Central memory CD4-positive, alpha-beta T cell (primary cell): ENCODE measurements around the gene GALNT4.

Experiments
- DNase-seq: peaks from one replicate; pipeline ENCODE4 v3.0.0; 2022

GALNT4 gene

DNA sequence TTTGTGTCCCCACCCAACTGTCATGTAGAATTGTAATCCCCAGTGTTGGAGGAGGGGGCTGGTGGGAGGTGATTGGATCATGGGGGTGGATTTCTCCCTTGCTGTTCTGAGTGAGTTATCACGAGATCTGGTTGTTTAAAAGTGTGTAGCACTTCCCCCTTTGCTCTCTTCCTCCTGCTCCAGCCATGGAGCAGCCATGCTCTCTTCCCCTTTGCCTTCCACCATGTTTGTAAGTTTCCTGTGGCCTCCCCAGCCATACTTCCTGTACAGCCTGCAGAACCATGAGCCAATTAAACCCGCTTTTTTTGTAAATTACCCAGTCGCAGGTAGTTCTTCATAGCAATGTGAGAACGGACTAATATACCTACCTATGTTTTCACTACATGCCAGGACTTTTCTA is 3.8 kb upstream of the GALNT4 start:
- no peak for DNase-seq

DNA sequence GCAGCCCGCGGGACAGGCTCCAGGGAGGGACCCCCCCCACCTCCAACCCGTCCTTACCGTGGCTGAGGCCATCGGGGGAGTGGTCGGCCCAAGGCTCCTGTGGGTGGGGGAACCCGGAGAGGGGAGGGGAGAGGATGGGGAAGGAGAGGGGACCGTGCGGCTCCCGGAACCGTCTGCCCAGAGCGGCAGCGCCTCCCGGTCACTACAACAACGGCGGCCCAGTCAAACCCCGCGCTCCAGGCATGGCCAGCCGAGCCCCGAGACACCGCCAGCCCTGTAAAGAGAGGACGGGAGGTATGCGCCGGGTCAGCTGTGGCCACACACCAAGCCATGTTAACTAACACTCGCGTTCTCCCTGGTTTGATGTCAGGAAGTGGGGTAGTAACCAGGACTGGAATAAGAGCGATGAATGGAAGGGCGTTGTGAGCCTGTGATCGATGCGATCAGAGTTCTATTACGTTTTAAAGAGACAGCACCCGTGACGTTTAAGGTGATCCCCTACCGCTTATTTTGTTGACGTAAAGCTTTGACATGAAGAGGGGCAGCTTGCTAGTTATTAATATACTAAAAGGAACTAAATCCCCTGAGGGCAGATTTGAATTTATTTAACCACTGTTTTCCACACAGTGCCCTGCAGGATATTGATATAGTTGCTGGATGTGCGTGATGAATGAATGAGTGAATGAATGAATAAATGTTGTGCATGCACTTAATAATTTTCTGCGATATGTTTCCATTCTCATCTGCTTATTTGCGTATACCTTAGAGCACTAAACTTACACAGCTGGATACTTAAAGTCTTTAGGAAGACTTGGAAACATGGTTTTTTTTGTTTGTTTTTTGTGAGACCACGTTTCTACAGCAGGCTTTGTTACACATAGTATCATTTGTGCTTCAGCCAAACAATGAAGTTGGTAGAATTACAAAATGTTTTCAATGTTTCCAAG is 1.5 kb upstream of the GALNT4 start, which contains the start of gene POC1B:
Gene POC1B, minus strand, starts transcription at position 224 of the 947 bp plus-strand sequence. Its CDS starts 152 bp downstream, at position 72.
- peak; percentile 73 for DNase-seq

DNA sequence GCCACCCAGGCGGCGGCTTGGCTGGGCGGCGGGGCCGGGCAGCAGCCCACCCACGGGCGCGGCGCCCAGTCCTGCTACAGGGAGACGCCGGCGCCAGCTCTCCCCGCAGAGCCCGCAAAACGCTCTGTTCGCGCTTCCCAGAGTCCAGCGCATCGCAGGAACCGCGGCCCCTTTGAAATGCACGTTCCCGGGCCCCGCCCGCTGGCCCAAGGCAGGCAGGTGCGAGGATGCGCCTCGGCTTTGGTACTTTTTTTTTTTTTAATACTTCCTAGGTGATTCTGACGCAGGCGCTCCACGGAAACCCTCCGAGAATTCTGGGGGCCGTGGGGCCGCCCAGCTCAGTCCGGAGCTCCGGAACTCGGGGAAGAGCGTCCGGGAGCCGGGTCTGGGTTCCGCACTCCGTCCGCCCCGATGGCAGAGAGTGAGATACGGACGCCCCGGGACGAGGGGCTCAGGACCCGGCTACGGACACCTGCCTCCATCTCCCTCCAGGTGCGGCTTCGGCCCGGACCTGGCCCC is 768 bp upstream of the GALNT4 start:
- peak; percentile 45 for DNase-seq

DNA sequence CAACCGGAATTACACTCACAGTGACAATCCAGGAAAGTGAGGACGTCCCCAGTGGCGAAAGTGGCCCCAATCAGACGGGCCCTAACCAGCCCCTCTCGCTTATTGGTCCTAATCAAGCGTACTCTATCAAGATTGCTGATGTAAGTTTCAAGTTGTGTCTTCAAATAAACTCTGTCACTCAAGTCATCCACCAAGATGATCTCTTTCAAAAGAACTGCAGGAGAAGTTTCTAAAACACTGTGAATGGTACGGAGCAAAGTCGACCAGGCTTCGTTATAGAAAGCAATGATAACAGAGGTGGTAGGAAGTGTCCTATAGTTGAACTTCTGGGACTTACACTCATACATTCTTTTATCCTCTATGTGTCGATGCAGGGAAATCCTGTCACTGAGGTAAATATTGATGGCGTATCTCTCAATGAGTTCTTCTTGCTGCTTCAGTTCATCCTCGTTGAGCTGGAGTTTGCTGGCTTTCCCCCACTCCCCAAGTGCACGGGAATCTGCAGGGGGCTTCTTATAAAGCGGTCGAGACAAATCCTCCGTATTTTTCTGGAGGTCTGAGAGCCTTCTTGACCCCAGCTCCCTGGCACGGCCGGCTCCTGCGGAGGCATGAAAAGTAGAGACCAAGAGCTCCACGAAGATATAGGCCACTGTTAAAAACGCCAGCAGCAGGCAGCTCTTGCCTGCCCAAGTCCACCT is 604 bp downstream of the GALNT4 start:
- DNase-seq = no peak

DNA sequence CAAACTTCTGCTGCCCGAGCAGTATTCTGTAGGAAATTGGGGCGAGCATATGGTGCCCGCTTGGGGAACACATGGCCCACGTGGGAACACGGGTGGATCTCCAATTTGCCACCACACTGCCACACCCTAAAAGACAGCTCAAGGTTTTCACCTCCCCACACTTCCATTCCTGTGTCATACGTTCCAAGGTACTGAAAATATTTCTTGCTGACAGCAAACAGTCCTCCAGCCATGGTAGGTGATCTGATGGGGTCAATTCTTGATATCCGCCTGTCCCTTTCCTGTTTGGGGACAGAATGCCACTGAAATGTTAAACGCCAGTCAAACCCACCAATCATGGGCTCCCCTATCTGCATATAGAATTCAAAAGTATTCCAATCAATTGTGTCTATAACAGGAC is 1.2 kb downstream of the GALNT4 start:
- no peak for DNase-seq

DNA sequence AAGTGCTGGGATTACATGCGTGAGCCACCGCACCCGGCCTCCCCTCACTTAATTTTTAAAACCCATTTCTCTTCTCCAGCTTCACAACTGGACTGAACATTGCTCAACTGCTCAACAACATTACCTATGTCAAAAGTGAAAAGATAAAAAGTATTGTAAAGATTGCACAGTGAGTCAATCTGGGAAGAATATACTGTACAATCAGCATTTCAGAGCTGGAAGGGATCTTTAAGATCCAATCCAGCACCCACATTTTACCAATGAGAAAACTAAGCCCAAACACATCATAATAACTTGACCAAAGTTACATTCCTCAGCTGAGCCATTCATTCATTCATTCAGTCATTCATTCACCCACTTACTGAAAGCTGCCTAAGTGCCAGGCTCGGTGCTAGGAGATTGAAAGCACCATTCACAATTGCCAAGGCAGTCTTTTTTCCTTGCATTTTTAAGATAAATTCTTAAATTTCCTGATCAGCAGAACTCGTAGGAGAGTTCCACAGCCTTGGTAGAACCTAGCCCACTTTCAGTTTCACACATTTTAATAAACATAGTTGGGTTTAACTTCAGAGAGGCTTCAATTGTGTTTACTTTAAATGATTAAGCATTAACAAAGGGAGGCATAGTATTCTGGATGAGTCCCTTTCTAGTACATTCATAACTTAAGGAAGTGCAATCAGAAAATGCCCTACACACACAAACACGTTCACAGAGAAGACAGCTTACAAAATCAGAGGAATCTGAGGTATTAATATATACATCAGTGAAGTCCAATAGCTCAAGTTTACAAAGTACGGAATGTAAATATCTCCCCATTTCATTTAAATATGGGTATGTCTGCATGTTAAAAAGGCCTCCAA is 3.0 kb downstream of the GALNT4 start:
- no peak for DNase-seq

DNA sequence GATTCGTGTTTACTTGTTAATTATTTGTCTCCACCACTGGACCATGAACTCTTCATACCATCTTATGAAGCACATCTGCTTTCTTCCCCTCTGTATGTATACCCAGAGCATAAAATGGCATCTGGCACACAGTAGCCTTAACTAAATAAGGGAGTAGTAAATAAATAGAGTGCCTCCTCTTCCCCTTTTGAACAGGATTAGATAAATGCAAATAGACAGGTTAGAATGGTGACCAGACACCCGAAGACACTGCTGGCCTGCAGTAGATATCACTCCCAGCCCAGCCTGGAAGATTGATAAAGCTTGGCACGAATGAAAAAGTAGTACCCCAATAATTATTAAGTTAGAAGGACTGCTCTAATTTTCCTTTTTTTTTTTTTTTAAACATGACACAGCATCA is 6.9 kb downstream of the GALNT4 start:
- DNase-seq = no peak

DNA sequence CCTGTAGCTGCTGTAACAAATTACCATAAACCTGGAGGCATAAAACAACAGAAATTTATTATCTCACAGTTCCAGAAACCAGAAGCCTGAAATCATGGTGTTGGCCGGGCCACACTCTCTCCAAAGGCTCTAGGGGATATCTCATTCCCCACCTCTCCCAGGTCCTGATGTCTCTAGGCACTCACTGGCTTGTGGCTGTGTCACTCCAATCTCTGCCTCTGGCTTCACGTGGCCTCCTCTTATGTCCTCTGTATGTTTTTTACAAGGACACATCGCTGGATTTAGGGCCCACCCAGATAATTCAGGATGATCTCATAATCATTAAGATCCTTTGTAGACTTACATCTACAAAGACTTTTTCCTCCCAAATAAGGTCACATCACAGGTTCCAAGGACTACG is 8.0 kb downstream of the GALNT4 start:
- DNase-seq = no peak

DNA sequence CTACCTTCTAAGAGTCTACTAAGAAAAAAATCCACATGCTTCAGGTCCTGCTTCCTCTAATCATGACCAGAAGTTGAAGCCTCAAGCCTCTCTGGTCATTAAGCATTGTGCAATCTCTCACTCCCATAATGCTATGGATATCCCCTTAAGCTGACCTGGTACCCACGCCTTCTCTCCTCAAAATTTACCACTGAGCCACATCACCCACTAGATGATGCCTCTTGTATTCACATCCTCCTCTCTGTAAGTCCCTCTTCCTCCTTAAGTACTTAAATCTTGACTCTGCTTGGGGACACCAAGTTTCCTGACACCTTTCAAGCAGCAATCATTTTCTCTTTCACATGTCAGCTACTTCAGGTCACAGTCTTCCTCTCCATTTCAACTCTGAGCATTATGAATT is 9.8 kb downstream of the GALNT4 start:
- no peak for DNase-seq

DNA sequence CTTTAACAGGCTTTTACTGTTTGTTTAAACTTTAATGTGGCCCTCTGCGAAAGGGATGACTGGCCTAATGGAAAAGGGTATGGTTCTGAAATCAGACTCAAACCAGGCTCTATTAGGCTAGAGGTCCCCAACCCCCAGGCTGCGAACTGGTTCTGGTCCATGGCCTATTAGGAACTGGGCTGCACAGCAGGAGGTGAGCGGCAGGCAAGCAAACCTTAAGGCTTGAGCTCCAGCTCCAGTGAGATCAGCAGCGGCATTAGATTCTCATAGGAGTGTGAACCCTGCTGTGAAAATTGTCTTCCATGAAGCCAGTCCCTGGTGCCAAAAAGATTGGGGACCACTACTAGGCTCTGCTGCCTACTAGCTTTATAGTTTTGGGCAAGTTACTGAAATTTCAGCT is 11.1 kb downstream of the GALNT4 start:
- DNase-seq = no peak

DNA sequence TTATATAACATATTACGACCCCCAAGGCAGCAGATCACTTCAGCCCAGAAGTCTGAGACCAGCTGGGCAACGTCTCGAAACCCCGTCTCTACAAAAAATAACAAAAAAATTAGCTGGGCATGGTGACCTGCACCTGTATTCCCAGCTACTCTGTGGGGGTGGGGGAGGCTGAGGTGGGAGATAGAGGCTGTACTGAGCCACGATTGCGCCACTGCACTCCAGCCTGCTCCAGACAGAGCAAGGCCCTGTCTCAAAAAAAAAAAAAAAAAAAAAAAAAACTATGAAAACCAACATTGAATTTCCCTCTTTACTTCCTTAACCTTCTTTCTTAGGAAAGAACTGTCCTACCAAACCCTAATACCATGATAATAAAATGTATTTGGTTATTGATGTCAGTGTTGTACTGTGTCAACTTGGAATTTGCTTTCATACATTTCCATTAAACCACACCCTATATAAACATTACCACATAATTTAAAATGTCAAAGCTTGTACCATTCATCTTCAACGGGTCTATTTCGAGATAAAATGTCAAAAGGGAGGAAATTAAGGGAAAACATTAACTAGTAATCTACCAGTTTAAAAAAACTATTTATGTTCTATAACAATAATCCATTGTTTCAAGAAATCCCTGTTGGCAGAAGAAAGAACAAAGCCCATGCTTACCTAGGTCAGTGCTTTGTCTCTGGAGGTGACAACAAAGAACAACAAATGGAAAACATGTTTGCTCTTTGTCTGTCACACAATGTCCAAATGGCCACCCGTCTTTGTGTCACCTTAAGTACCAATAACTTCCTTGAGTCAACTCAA is 17.4 kb downstream of the GALNT4 start:
- DNase-seq = no peak

DNA sequence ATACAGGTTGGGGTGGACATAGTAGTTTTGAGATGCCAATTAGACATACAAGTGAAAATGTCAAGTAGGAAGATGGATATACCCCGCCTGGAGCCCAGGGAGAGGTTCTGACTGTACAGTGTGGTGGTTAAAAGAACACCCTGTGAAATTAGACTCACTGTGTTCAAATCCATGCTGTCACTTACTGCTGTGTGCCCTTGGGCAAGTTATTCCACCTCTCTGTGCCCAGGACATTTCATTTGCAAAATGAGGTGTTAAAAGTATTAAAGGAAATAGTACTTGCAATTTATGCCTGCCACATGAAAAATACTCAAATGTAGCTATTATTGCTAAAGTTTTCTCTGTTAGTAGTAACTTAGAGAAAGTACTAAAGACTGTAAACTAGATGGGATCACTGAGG is 18.5 kb downstream of the GALNT4 start:
- DNase-seq = no peak

DNA sequence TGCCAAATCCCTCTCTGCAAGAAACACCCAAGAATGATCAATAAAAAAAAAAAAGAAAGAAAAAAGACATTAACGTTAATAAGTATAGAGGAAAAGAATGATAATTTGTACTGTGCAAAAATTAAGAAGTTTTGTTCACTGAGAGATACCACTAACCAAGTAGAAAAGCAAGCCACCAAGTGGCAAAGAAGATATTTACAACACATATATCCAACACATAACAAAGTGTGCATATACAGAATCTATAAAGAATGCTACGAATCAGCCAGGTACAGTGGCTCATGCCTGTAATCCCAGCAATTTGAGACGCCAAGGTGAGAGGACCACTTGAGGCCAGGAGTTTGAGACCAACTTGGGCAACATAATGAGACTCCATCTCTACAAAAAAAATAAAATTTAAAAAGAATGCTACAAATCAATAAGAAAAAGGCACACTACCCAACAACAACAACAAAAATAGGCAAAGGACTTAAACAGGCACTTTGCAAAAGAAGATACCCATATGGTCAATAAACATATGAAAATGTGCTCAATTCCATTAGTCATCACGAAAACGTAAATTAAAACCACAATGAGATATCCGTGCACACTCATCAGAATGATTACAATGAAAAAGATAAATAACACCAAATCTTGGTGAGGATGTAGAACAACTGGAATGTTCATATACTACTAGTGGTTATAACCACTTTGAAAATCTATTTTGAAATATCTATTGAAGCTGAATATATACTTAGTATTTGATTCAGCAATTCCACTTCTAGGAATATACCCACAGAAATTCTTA is 19.8 kb downstream of the GALNT4 start:
- DNase-seq = no peak

DNA sequence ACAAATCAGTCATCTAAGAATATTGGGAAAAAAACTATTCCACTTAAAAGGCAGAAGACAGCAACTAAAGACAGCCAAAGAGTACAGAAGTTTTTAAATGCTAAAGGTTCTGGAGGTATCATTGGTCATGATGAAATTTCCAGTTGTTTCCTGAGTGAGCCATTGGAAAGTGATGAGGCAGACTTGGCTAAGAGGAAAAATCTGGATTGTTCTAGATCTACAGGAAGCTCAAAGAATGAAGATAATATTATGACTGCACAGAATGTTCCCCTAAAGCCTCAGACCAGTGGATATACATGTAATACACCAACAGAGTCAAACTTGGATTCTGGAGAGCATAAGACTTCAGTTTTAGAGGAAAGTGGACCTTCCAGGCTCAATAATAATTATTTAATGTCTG is 22.8 kb downstream of the GALNT4 start:
- DNase-seq = no peak

DNA sequence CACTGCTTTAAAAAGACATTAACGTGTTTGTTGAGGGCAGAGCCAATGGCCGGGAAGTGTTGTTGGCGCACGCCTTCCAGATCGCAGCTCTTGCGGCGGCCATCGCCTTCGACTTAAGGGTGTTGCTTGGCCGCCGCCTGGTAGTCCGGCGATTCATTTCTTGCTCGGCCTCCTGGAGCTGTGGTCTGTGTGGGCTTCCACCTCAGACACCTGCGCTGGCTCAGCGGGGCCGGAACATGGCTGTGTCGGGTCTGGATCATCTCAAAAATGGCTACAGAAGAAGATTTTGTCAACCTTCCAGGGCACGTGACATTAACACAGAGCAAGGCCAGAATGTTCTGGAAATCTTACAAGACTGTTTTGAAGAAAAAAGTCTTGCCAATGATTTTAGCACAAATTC is 24.7 kb downstream of the GALNT4 start:
- no peak for DNase-seq

DNA sequence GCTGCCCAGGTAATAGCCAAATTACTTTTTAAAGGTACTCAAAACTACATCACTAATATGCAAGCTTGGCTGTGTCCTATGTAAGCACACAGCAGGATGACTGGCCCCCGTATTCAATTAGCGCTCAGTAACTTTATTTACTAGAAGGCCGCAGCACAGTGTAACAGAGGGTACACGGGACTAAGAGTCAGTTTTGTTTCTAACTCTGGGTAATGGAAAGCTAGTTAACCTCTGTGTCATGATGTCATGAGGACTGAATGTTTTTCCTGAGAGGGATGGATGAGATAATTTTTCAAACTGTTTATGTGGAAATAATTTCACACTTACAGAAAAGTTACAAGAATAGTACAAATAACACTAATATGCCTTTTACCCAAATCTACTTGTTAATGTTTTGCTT is 27.1 kb downstream of the GALNT4 start:
- DNase-seq = no peak

DNA sequence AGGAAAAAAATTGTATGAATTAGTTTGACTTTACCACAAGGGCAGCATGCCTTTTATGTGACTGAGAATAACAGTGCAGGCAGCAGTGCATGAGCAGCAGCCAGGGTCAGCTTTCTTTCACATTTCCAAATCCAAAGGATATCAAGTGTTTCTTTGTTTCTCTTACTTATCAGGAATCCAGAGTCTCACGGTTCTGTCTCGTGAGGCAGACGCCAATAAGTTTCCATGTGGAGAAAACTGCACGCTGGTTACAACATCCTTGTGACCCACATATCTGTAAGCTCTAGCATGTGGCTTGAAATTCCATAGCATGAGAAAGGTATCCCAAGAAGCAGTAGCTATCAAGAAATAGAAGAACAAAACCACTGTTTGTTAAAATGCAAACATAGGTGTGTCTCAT is 27.6 kb downstream of the GALNT4 start:
- no peak for DNase-seq

DNA sequence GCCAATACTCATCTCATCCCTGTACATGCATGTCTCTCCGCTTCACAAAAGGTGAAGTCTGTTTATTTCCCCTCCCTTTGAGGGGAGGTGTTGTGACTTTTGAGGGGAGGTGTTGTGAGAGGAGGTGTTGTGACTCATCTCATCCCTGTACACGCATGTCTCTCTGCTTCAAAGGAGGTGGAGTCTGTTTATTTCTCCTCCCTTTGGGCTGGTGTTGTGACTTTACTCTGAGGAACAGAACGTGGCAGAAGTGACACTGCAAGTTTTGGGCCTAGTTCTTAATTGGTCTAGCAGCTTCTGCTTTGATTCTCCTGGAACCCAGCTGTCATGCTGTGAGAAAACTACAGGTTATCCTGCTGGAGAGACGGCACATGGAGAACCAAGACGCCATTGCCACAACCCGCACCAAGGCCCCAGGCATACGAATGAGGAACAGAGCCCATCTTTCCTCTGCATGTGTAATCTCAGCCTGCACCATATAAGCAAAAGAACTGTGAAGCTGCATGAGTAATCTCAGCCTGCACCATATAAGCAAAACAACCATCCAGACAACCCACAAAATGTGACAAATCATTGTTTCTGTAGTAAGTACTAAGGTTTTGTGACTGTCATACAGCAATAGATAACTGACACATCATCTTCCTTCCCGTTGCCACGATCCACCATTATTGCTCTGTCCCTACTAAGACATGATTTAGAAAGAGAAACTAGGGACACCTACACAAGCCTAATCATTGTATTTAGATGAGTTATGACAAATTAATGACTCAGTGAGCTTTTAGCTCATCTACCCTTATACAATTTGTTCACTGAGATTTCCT is 30.0 kb downstream of the GALNT4 start:
- no peak for DNase-seq

DNA sequence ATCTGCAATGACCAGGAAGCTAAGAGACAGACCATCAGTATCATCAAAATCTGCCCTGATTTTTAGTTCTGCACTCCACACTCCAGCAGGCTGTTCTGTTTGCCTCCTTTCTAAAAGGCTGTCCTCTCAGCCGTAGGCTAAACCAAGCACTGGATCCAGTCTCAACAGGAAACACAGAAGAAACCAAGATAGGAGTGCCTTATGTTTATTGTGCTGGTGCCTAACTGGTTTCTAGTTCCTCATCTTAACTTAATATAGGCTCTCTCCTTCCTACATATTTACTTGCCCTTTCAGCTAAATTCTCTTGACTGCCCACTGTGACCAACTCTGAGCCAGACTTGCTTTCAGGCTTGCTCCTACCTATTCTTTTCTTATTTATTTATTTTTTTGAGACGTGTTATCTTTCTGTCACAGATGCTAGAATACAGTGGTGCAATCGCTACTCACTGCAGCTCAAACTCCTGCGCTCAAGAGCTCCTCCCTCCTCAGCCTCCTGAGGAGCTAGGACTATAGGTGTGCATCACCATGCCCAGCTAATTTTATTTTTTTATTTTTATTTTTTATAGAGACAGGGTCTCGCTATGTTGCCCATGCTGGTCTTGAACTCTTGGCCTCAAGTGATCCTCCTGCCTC is 30.8 kb downstream of the GALNT4 start:
- no peak for DNase-seq

DNA sequence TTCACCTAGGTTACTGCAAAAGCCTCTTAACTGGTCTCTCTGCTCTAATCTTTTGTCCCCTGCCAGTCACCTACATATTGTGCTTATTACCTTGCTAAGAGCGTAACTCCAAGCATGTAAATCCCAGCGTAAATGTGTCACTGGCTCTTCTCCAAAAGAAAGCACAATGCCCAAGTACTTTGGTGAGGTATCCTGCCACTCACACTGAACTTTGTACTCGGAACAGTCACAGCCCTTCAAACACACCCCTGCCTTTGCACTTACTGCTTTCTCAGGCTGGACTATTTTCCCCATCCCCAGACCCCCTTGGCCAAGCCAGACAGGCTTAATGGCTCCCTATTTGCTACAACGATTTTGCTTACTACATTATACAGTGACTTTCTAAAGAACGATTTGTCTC is 31.7 kb downstream of the GALNT4 start:
- DNase-seq = no peak
